Ecto neural progenitor cell (in vitro differentiated cells): Measurements from ENCODE around the gene UPK3BL2.
A peak's percentile ranks its signal among the peaks of the same experiment; 100 is the strongest.
"Not testable (repeated sequence)": the region's sequence is repeated elsewhere in the genome, so short reads cannot be mapped to it uniquely, and the experiment has no call there.

Experiments used
- DNase-seq: peaks from one replicate; pipeline ENCODE4 v3.0.0-alpha.2; 2018; ENCODE audit warnings: low spot score

The UPK3BL2 gene, protein sequence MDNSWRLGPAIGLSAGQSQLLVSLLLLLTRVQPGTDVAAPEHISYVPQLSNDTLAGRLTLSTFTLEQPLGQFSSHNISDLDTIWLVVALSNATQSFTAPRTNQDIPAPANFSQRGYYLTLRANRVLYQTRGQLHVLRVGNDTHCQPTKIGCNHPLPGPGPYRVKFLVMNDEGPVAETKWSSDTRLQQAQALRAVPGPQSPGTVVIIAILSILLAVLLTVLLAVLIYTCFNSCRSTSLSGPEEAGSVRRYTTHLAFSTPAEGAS

DNA sequence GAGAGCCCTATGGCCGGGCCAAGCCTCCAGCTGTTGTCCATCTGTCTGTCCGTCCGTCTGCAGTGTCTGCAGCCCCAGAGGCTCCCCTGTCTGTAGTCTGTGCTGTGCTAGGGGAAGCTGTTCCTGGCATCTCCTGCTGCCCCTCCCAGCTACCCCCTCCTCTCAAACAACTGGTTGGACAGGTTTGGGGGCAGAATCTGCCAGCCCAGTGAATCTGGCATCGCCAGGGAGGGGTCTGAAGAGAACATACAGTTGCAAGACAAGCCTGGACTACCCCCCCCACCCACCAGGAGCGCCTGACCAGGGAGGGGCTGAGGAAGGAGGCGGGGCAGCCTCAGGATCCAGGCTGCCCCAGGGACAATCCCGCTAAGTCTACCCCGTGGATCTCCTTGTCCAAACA lies at the start of gene UPK3BL2:
Gene UPK3BL2, minus strand, starts transcription at position 101 of the 400 bp plus-strand sequence. Its CDS starts 60 bp downstream, at position 41.
- DNase-seq = not testable (repeated sequence)

DNA sequence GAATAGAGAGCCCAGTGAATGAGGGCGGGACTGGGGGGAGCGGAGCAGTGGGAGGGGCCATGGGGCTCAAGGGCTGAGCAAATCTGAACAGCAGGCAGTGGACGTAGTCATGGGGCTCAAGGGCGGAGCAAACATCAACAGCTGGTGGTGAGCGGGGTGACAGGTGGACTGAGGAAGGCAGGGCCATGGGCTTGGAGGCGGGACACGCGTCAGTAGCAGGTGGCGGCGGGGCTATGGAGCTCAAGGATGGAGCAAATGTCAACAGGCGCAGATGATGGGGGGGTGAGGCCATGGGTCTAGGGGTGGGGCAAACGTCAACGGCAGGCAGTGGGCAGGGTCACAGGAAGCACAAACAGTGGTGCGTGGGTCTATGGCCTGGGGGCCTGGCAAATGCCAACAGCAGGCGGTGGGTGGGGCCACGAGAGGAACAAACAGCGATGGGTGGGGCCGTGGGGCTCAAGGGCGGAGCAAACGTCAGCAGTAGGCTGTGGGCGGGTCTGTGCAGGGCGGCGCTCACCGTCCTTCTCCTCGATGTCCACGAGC lies 49.1 kb upstream of the UPK3BL2 start:
- not testable (repeated sequence) for DNase-seq

DNA sequence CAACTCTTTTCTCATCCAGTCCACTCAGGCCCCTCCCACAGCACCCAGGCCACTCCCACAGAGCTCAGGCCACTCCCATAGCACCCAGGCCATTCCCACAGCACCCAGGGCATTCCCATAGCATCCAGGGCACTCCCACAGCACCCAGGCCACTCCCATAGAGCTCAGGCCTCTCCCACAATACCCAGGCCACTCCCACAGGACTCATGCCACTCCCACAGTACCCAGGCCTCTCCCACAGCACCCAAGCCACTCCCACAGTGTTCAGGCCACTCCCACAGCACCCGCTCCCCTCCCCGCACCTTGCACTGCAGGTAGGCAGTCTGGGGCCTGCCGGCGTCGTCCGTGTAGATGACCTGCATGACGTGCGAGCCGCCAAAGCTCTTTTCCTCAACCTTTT lies 46.4 kb upstream of the UPK3BL2 start:
- DNase-seq = not testable (repeated sequence)

DNA sequence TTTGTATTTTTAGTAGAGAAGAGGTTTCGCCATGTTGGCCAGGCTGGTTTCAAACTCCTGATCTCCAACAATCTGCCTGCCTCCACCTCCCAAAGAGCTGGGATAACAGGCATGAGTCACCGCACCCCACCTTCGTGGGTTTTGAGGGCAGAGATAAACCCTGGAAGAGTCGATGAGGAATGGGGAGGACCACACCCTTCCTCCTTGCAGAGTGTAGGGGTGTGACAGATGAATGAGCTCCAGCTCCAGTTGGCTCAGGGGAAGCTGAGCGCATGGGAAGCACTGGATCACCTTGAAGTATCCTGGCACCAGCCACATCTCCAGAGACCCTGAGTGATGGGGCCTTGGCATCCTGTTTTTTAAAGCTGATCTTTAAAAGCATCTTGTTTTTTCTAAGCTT lies 40.0 kb upstream of the UPK3BL2 start:
- not testable (repeated sequence) for DNase-seq

DNA sequence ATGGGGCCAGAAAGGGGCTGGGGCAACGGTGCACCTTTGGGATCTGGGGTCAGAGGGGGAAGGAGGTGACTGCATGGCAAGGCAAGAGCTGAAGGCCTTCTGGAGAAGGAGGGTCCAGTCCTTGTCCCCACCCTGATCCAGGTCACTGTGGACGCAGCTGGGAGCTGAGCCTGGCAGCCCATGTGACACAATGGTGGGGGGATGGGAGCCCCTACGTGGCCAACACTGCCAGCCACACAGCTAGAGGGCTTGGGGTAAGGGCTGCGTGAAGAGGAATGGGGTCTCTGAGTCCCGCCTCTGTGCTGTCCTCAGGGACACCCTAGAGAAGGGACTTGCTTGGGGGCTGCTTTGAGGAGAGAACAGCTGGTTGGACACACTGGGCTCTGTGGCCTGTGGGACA lies 38.2 kb upstream of the UPK3BL2 start:
- not testable (repeated sequence) for DNase-seq

DNA sequence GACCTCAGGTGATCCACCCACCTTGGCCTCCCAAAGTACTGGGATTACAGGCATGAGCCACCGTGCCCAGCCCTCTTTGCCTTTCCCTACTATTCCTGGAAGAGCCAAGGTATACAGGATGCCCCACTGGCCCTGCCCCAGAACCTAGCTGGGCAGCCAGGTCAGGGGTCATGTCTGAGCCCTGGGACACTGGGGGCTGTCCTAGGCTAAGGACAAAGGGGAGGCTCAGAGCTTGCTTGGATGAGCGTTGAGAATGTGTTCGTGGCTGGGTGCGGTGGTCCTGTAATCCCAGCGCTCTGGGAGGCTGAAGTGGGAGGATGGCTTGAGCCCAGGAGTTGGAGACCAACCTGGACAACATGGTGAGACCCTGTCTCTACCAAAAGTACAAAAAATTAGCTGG lies 35.0 kb upstream of the UPK3BL2 start:
- DNase-seq = not testable (repeated sequence)

DNA sequence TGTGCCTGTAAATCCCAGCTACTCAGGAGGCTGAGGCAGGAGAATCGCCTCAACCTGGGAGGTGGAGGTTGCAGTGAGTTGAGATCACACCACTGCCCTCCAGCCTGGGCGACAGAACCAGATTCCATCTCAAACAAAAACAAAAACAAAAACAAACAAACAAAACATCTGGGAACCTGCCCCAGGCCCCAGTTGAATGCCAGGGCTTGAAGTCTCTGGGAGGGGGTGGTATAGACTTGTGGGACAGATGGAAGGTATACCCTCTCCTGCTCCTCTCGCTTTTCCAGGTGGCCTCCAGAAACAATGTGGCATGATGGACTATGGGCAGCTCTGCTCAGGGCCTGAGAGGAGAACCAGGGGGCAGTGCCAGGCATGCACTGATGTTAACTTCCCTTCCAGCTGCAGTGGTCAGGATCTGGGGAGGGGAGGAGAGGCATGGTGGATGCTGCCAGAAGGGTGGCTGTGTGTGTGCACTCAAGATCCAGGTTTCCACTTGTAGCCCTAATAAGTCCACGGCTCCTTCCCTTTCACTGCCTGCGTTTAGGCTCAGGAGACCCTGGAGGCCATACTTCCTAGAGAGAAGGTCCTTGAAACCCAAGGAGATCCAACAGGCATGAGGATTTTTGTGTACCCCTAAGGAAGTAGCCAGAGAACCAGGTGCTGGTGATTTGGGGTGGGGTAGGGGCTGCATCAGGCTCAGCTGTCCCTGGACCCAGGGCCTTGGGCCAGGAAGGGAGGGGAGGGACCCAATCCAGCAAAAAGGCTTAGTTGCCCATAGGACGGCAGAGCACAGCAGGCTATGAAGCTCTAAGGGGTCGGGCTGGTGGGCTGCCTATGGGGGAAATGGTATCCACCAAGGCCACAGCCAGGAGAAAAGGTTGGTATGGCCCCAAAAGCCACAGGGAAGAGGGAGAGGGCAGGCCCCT lies 34.1 kb upstream of the UPK3BL2 start:
- not testable (repeated sequence) for DNase-seq

DNA sequence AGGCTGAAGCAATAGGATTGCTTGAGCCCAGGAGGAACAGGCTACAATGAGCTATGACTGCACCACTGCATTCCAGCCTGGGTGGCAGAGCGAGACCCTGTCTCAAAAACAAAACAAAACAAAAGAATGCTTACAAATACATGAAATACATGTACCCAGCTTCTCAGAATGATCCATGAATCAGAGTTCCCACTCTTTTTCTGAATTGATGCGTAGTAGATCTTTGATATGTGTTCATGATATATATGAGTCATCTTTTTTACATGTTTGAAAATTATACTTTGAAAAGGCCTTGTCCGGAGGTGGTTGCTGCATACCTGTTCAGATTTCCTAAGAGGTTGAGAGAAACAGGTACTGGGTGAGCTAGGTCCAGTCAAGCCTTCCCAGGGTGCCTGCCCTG lies 32.9 kb upstream of the UPK3BL2 start:
- not testable (repeated sequence) for DNase-seq

DNA sequence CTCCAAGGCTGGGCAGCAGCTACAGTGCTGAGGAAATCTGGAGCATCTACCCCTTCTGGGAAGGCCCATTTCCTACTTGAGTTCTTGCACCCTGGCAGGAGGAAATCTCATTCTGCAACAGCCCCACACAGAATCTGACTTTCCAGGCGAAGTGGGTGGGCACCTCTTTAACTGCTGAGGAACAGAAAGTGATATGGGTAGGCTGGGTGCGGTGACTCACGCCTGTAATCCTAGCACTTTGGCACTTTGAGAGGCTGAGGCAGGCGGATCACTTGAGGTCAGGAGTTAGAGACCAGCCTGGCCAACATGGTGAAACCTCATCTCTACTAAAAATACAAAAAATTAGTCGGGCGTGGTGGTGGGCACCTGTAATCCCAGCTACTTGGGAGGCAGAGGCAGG lies 31.1 kb upstream of the UPK3BL2 start:
- not testable (repeated sequence) for DNase-seq

DNA sequence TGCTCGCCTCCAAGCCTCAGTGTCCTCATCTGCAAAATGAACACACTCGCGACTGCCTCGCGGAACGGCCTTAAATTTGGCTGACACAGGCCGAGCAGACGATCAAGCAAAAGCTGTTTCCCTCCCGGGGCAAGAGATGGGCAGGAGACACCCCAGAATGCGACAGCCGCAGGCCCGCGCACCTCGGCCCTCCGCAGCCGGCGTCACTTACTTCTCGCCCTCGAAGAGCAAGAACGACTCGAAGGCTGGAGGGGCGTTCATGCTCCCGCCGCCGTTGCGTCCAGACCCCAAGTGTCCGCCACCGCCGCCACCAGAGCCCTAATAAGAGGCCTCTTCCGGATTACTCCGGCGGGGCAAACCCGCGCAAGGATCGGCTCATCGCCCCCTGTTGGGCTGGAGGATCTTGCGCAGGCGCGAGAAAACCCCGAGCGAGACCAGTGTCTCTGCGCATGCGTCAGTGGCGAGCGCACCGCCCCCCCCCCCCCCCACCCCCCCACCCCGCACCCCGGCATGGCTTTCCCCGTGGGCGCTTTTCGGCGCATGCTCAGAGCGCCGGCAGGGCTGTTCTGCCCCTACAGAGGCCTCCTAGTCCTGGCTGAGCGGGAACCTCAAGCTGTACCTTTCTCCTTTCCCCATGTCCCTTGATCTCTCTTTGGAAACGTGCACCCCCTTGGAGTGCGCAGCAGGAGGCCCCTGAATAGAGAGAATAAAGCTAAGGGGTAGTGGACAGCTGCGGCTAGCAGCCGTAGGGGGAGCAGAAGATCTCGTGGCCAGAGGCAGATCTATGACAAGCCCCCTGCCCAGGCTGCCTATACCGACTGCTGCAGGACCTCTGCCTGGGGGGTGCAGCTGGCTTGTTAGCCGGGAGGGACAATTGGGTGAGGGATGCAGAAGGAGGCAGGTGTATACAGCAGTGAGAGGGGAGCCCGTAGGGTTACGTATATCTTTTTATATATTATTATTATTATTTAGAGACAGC lies 29.1 kb upstream of the UPK3BL2 start, which contains the start of gene POLR2J3:
Gene POLR2J3, minus strand, starts transcription at position 323 of the 979 bp plus-strand sequence. Its CDS starts 62 bp downstream, at position 261.
- peak; percentile 94 for DNase-seq

DNA sequence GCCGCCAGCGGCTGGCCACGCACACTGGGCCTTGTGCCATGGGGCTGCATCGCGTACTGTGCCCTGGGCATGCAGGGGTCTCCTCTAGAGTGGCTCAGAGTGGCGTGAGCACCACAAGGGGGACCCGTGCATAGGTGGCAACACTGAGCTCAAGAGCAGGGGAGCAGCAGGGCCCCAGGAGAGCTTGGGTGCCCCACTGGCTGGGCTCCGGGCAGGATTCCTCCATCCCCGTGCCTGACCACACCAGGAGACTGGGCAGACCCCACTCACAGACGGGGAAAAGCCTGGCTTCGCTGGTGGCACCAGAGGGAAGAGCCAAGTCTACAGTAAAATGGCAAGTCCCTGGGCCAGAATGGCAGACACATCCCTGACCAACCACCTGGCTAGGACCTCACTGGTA lies 25.1 kb upstream of the UPK3BL2 start:
- DNase-seq = not testable (repeated sequence)

DNA sequence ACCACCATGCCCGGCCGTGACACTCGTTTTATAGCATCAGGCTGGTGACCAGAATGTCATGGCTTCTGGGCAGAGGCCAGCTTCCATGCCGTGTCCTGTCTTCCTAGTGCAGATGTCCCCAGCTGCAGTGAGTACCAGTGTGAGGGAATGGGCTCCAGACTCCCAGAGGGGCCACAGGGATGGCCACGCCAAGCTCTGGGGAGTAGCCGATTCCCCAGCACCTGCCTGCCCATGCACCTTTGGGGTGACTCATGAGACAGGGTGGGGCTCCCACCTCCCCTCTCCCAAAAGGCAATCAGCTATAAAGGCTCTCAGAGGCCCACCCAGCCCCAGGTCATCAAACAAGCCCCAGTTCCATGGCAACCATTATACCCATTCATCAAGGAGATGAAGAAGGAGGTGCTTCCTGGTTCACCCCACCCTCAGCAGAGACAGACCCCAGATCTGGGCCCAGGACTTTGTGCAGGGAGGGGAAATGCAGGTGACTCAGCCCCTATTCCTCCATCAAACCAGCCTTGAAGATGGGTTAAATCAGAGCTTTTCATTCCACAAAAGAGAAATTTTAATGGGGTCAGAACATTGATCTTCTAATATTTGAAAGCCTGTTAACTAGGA lies 7.4 kb upstream of the UPK3BL2 start, which contains the start of gene SPDYE2:
Gene SPDYE2, plus strand, starts transcription at position 419 of the 615 bp plus-strand sequence. CDS start 2,030 bp downstream, outside the sequence.
- DNase-seq = not testable (repeated sequence)

DNA sequence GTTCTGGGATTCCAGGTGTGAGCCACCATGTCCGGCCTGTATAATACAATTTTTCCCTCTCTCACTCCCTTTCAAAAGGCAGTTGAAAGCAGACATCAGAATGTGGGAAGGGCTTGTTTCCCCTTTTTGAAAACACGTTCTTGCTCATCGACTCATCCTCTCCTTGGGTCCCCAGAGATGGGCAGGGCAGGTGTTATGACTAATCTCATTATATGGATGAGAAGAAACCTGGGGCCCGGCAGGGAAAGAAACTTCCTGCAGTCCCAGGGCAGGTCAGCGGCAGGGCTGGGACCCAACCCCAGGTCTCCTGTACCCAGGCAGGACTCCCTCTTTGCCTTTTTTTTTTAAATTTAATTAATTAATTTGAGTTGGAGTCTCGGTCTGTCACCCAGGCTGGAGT lies 2.9 kb upstream of the UPK3BL2 start:
- not testable (repeated sequence) for DNase-seq

DNA sequence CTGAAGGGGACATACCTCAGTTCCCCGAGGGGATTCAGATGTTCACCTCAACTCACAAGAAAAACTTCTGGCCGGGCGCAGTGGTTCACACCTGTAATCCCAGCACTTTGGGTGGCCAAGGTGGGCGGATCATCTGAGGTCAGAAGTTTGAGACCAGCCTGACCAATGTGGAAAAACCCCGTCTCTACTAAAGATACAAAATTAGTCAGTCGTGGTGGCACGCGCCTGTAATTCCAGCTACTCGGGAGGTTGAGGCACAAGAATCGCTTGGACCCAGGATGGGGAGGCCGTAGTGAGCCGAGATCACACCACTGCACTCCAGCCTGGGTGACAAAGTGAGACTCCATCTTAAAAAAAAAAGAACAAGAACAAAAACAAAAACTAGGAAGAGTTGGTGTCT lies 1.8 kb upstream of the UPK3BL2 start:
- DNase-seq = not testable (repeated sequence)

DNA sequence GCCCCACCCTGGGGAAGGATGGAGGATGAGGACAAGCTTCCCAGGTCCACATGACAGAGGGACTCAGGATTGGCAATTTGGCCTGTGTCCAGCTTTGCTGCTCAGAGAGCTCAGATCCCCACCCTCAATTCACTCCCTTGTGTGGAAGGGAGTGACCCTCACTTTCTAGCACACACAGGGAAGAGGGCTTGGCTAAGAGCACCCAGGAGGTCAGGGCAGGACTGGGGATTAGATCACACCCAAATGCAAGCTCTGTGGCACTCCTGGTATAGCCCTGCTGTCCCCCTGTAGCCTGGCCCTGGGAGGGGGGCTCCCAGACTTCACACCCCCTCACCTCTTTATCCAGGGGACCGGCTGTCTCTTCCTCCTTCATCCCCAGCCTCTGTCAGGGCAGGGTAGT lies 876 bp upstream of the UPK3BL2 start:
- not testable (repeated sequence) for DNase-seq

DNA sequence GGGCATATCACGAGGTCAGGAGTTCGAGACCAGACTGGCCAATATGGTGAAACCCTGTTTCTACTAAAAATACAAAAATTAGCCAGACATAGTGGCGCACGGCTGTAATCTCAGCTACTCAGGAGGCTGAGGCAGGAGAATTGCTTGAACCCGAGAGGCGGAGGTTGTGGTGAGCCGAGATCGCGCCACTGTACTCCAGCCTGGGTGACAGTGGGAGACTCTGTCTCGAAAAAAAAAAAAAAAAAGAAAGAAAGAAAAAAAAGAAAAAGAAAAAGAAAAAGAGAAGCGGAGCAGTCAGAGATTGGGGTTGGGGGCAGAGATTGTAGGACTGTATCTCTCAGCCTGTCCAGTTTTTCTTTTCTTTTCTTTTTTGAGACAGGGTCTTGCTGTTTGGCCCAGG lies 725 bp downstream of the UPK3BL2 start:
- DNase-seq = not testable (repeated sequence)

DNA sequence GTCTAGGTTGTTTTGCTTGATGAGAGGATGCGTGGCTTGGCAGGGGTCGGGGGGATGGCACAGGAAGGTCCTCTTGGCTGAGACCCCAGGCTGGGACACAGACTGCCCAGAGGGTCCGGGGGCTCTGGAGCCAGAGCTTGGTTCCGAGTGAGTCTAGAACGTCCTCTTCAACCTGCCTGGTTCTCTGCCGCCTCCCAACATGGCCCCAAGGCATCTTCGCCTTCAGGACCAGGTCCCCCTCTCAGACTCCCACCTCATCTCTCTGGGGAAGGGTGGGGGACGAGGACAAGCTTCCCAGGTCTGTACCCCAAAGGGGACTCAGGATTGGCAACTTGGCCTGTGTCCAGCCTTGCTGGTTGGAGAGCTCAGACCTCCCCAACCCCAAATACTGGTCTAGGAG lies 1.4 kb downstream of the UPK3BL2 start:
- DNase-seq = not testable (repeated sequence)

DNA sequence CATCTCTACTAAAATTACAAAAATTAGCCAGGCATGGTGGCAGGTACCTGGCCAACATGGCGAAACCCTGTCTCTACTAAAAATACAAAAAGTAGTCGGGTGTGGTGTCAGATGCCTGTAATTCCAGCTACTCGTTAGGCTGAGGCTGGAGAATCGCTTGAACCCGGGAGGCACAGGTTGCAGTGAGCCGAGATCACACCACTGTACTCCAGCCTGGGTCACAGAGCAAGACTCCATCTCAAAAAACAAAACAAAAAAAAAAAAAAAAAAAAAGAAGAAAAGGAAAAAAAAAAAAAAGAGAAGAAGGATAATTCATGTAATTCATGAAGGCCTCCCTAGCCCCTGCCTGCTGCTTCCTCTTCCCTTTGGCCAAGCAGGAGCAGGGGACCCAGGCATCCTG lies 2.9 kb downstream of the UPK3BL2 start:
- DNase-seq = not testable (repeated sequence)

DNA sequence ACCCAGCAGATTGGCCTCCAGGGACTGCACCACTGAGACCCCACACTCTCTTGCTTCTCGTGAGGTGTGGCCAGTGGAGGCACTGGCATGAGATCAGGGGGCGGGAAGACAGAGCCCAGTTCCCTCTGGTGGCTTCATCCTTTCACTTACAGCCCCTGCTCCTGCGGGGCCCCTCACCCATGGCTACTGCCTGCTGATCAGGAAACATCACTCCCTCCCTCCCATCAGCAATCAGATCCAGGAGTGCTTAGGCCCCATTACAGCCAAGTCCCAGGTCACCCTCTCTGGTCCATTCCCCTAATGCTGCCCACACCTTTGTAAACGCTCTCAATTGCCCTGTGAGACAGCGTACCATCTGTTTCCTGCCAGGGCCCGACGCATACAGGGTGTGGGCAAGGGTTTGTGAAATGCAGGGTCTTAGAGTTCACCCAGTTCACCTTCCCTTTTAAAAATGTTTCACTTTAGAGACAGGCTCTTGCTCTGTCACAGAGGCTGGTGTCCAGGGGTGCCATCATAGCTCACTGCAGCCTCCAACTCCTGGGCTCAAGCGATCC lies 8.4 kb downstream of the UPK3BL2 start:
- not testable (repeated sequence) for DNase-seq

DNA sequence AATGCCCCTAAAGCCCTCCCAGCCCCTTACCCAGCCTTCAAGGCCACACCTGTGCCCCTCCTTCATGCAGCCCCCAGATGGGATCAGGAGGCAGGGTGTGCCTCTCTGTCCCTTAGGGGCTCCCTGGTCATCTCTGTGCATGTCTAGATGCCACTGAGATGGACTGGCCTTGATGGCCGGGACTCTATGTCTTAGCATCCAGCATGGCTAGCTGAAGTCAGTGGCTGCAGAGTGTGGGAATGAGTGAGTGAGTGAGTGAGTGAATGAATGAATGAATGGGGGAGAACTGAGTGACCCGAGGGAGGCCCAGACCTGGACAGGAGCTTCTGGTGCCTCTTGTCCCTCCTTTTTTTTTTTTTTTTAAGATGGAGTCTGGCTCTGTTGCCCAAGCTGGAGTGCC lies 11.4 kb downstream of the UPK3BL2 start:
- DNase-seq = not testable (repeated sequence)
